Neural progenitor cell (in vitro differentiated cells): ENCODE data around the gene TSHZ2.

Source experiments
- EZH2 ChIP-seq: fragments of 200-600 bp; sonication (generic); IDR thresholded peaks from 2 replicates; pipeline ENCODE4 v1.6.1; 2017; ENCODE audit warnings: antibody characterized with exemption, mild to moderate bottlenecking, moderate library complexity
- TF ChIP-seq, protein P1 (sequence below): fragments of 200-600 bp; sonication (generic); IDR thresholded peaks from 2 replicates; pipeline ENCODE4 v1.5.1; 2017; ENCODE audit warnings: antibody characterized with exemption, mild to moderate bottlenecking

DNA sequence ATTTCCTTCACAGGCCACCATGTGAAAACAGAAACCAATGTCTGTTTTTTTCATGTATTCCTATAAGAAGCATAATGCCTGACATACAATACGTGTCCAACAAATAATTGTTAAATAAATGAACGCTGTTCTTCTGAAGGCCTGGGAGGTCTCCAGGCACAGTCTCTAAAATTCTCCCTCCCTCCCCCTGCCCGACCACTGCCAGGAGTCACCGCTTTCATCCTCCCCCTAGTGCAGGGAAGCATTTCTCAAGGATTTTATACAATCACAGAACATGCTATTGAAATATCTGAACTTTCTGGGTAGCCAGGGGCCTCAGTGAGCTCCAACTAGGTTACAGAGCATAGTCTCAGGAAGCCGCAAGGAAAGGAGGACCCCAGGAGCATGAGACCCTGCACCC, 526.2 kb downstream of the TSHZ2 start:
- TF ChIP-seq, protein P1, sequence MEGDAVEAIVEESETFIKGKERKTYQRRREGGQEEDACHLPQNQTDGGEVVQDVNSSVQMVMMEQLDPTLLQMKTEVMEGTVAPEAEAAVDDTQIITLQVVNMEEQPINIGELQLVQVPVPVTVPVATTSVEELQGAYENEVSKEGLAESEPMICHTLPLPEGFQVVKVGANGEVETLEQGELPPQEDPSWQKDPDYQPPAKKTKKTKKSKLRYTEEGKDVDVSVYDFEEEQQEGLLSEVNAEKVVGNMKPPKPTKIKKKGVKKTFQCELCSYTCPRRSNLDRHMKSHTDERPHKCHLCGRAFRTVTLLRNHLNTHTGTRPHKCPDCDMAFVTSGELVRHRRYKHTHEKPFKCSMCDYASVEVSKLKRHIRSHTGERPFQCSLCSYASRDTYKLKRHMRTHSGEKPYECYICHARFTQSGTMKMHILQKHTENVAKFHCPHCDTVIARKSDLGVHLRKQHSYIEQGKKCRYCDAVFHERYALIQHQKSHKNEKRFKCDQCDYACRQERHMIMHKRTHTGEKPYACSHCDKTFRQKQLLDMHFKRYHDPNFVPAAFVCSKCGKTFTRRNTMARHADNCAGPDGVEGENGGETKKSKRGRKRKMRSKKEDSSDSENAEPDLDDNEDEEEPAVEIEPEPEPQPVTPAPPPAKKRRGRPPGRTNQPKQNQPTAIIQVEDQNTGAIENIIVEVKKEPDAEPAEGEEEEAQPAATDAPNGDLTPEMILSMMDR: no peak
- no peak for TF ChIP-seq EZH2
